ENCODE measurements around the gene SYN1. TPM values are rescaled to one million over a fixed set of nuclear protein-coding genes. Genes with fewer than 3 reads are reported as not detected.

The SYN1 gene
- polyA plus RNA-seq, 1 donor (not counting 4 experiments of a cell fraction or from before 2014, with no cell fraction given), result 0.07 TPM

- FAIRE-seq (no peak), DNase-seq (ENCODE audit: low read depth, low spot score) (no peak)
- H3K27ac ChIP-seq (ENCODE audit: control insufficient read depth, insufficient read depth, low read length), result no peak overlapping the region
- no peaks in the 10 kb centered on the region for H3K36me3 ChIP-seq (ENCODE audit: control insufficient read depth in 2 of 2, extremely low read depth in 1 of 2, insufficient read depth in 2 of 2, low read length in 2 of 2)
- H3K4me1 ChIP-seq (ENCODE audit: control insufficient read depth, extremely low read depth, insufficient read depth, low read length), result no peaks in the 10 kb centered on the region
- H3K9ac ChIP-seq (ENCODE audit: control insufficient read depth, extremely low read depth, insufficient read depth, low read length), result no peak overlapping the region
- H3K4me3 ChIP-seq (ENCODE audit: control insufficient read depth in 2 of 3, extremely low read depth in 1 of 3, insufficient read depth in 2 of 3, low read depth in 1 of 3, low read length in 3 of 3), result no peak overlapping the region
- dilution Hi-C loops (cut with MboI; ENCODE audit: extremely low pct_ligation_motif_present, low sequenced_read_pairs), result no loop called here
- H3K79me2 ChIP-seq (ENCODE audit: control insufficient read depth, insufficient read depth, low read length), result no peaks in the 10 kb centered on the region
- peak in 2 of 3 experiments; percentile 12 to 48 for TF ChIP-seq CTCF (optimal IDR thresholded peaks at IDR 0.05 in 1 of 3, IDR thresholded peaks at IDR 0.05 in 1 of 3, conservative IDR thresholded peaks at IDR 0.05 in 1 of 3; ENCODE audit: extremely low read depth in 1 of 3, insufficient read depth in 2 of 3, low read length in 3 of 3)
- TF ChIP-seq EZH2 (IDR thresholded peaks at IDR 0.05; ENCODE audit: low read length), result no peak
- H4K20me1 ChIP-seq (ENCODE audit: control insufficient read depth, extremely low read depth, insufficient read depth, low read length), result no peaks in the 10 kb centered on the region
- H2AFZ ChIP-seq (ENCODE audit: control insufficient read depth, low read length), result no peak overlapping the region
- no peaks in the 10 kb centered on the region for H3K27me3 ChIP-seq (ENCODE audit: control insufficient read depth, extremely low read depth, insufficient read depth, low read length)
- no peak overlapping the region for H3K4me2 ChIP-seq (ENCODE audit: control insufficient read depth, extremely low read depth, insufficient read depth, low read depth, low read length)
- H3K9me3 ChIP-seq (ENCODE audit: control insufficient read depth, low read depth, low read length), result no peaks in the 10 kb centered on the region
- no peaks in the 10 kb centered on the region for H3K9me1 ChIP-seq (ENCODE audit: control insufficient read depth, extremely low read depth, insufficient read depth, low read length)
These were observed 9.3 kb upstream of the SYN1 start for GRCh38 chrX:47628982-47629381.

- H3K79me2 ChIP-seq (ENCODE audit: control insufficient read depth, insufficient read depth, low read length), result no peaks in the 10 kb centered on the region
- no peak for DNase-seq (ENCODE audit: low read depth, low spot score)
- no peak for FAIRE-seq
- no peak overlapping the region for H3K9ac ChIP-seq (ENCODE audit: control insufficient read depth, extremely low read depth, insufficient read depth, low read length)
- TF ChIP-seq CTCF (optimal IDR thresholded peaks at IDR 0.05 in 1 of 3, IDR thresholded peaks at IDR 0.05 in 1 of 3, conservative IDR thresholded peaks at IDR 0.05 in 1 of 3; ENCODE audit: extremely low read depth in 1 of 3, insufficient read depth in 2 of 3, low read length in 3 of 3), result no peak
- no peak for TF ChIP-seq EZH2 (IDR thresholded peaks at IDR 0.05; ENCODE audit: low read length)
- no peak overlapping the region for H2AFZ ChIP-seq (ENCODE audit: control insufficient read depth, low read length)
- no peak overlapping the region for H3K27ac ChIP-seq (ENCODE audit: control insufficient read depth, insufficient read depth, low read length)
- H3K27me3 ChIP-seq (ENCODE audit: control insufficient read depth, extremely low read depth, insufficient read depth, low read length), result peaks cover 10% of the 10 kb centered on the region
- no peaks in the 10 kb centered on the region for H3K9me1 ChIP-seq (ENCODE audit: control insufficient read depth, extremely low read depth, insufficient read depth, low read length)
- no peaks in the 10 kb centered on the region for H3K4me1 ChIP-seq (ENCODE audit: control insufficient read depth, extremely low read depth, insufficient read depth, low read length)
- H3K4me2 ChIP-seq (ENCODE audit: control insufficient read depth, extremely low read depth, insufficient read depth, low read depth, low read length), result no peak overlapping the region
- H3K36me3 ChIP-seq (ENCODE audit: control insufficient read depth in 2 of 2, extremely low read depth in 1 of 2, insufficient read depth in 2 of 2, low read length in 2 of 2), result no peaks in the 10 kb centered on the region
- H3K4me3 ChIP-seq (ENCODE audit: control insufficient read depth in 2 of 3, extremely low read depth in 1 of 3, insufficient read depth in 2 of 3, low read depth in 1 of 3, low read length in 3 of 3), result no peak overlapping the region
- dilution Hi-C loops (cut with MboI; ENCODE audit: extremely low pct_ligation_motif_present, low sequenced_read_pairs), result no loop called here
- no peaks in the 10 kb centered on the region for H4K20me1 ChIP-seq (ENCODE audit: control insufficient read depth, extremely low read depth, insufficient read depth, low read length)
- H3K9me3 ChIP-seq (ENCODE audit: control insufficient read depth, low read depth, low read length), result no peaks in the 10 kb centered on the region
These were observed 5.7 kb upstream of the SYN1 start for GRCh38 chrX:47625365-47625764.
